ENCODE results near the gene TMED10. TPM values are rescaled to one million over a fixed set of nuclear protein-coding genes. Genes with fewer than 3 reads are reported as not detected.

Gene TMED10
- total RNA-seq, 1 donor from 2014 or later: 186 TPM

- Mint-ChIP-seq H3K4me3 (no peak overlapping the region), H3K4me1 (no peaks in the 10 kb centered on the region), H3K27ac (ENCODE audit: unreplicated experiment) (no peak overlapping the region), H3K9me3 (no peaks in the 10 kb centered on the region), H3K36me3 (ENCODE audit: low read depth) (no peaks in the 10 kb centered on the region), H3K27me3 (ENCODE audit: low read depth) (no peaks in the 10 kb centered on the region)
- no peak for DNase-seq (ENCODE audit: low read depth, low spot score)
- TF ChIP-seq CTCF (conservative IDR thresholded peaks at IDR 0.05): no peak
Measured at GRCh38 chr14:75201087-75201486, 24.7 kb upstream of the TMED10 start.

- no peak overlapping the region for H3K27ac Mint-ChIP-seq (ENCODE audit: unreplicated experiment)
- DNase-seq (ENCODE audit: low read depth, low spot score): no peak
- H3K9me3 Mint-ChIP-seq: no peaks in the 10 kb centered on the region
- no peaks in the 10 kb centered on the region for H3K36me3 Mint-ChIP-seq (ENCODE audit: low read depth)
- no peak for TF ChIP-seq CTCF (conservative IDR thresholded peaks at IDR 0.05)
- H3K27me3 Mint-ChIP-seq (ENCODE audit: low read depth): no peaks in the 10 kb centered on the region
- no peak overlapping the region for H3K4me3 Mint-ChIP-seq
- no peaks in the 10 kb centered on the region for H3K4me1 Mint-ChIP-seq
Measured at GRCh38 chr14:75200451-75200850, 24.0 kb upstream of the TMED10 start.

- no peaks in the 10 kb centered on the region for H3K36me3 Mint-ChIP-seq (ENCODE audit: low read depth)
- no peak overlapping the region for H3K27ac Mint-ChIP-seq (ENCODE audit: unreplicated experiment)
- no peaks in the 10 kb centered on the region for H3K9me3 Mint-ChIP-seq
- no peaks in the 10 kb centered on the region for H3K27me3 Mint-ChIP-seq (ENCODE audit: low read depth)
- DNase-seq (ENCODE audit: low read depth, low spot score): no peak
- no peaks in the 10 kb centered on the region for H3K4me1 Mint-ChIP-seq
- H3K4me3 Mint-ChIP-seq: no peak overlapping the region
- no peak for TF ChIP-seq CTCF (conservative IDR thresholded peaks at IDR 0.05)
Measured at GRCh38 chr14:75198291-75198933, 22.0 kb upstream of the TMED10 start.

GRCh38 chr14:75197338-75197737 lies 20.9 kb upstream of the TMED10 start:
- no peaks in the 10 kb centered on the region for H3K4me1 Mint-ChIP-seq
- TF ChIP-seq CTCF (conservative IDR thresholded peaks at IDR 0.05): no peak
- no peaks in the 10 kb centered on the region for H3K27me3 Mint-ChIP-seq (ENCODE audit: low read depth)
- no peaks in the 10 kb centered on the region for H3K9me3 Mint-ChIP-seq
- H3K27ac Mint-ChIP-seq (ENCODE audit: unreplicated experiment): no peak overlapping the region
- H3K4me3 Mint-ChIP-seq: no peak overlapping the region
- no peak for DNase-seq (ENCODE audit: low read depth, low spot score)
- H3K36me3 Mint-ChIP-seq (ENCODE audit: low read depth): no peaks in the 10 kb centered on the region

GRCh38 chr14:75196468-75196867 lies 20.1 kb upstream of the TMED10 start:
- no peaks in the 10 kb centered on the region for H3K4me1 Mint-ChIP-seq
- no peaks in the 10 kb centered on the region for H3K36me3 Mint-ChIP-seq (ENCODE audit: low read depth)
- DNase-seq (ENCODE audit: low read depth, low spot score): no peak
- H3K27ac Mint-ChIP-seq (ENCODE audit: unreplicated experiment): peak overlapping the region; percentile 73
- TF ChIP-seq CTCF (conservative IDR thresholded peaks at IDR 0.05): no peak
- H3K27me3 Mint-ChIP-seq (ENCODE audit: low read depth): no peaks in the 10 kb centered on the region
- no peaks in the 10 kb centered on the region for H3K9me3 Mint-ChIP-seq
- H3K4me3 Mint-ChIP-seq: no peak overlapping the region

Measured in neural crest cell (in vitro differentiated cells).